ENCODE results near the gene NACC2. TPM values are rescaled to one million over a fixed set of nuclear protein-coding genes. Genes with fewer than 3 reads are reported as not detected.

NACC2 gene
- total RNA-seq, 1 donor from 2014 or later: 3.2 TPM

DNA sequence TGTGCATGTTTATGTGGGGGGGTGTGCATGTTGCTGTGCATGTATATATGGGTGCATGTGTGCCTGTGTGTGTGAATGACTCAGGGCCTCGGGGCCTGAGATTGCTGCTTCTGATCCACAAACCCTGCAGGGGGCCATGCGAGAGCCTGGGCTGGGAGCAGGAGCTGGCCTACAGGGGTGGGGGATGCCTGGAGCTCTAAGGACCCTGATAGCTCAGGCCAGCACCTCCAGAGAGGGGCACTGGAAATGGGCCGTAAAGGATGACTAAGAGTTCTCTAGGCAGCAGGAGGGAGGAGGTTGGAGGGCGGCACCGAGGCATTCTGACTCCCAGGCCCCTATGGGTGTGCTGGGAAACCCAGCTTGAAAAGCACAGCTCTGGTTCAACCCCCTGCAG, 127.0 kb downstream of the NACC2 start:
- intact Hi-C loops (cut with micrococcal nuclease): no loop called here

DNA sequence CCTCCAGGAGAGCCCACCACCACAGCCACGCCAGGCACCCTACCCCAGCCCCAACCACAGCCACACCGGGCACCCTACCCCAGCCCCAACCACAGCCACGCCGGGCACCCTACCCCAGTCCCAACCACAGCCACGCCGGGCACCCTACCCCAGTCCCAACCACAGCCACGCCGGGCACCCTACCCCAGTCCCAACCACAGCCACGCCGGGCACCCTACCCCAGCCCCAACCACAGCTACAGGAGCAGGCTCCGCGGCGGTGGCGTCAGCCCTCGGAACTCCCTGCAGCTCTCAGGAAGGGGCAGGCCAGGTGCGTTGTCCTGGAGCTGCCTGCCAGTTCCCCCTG, 128.2 kb downstream of the NACC2 start:
- intact Hi-C loops (cut with micrococcal nuclease): loop anchor here (1.0 kb wide), 1 partner anchor 156 kb away; no protein-coding TSS in a partner anchor

DNA sequence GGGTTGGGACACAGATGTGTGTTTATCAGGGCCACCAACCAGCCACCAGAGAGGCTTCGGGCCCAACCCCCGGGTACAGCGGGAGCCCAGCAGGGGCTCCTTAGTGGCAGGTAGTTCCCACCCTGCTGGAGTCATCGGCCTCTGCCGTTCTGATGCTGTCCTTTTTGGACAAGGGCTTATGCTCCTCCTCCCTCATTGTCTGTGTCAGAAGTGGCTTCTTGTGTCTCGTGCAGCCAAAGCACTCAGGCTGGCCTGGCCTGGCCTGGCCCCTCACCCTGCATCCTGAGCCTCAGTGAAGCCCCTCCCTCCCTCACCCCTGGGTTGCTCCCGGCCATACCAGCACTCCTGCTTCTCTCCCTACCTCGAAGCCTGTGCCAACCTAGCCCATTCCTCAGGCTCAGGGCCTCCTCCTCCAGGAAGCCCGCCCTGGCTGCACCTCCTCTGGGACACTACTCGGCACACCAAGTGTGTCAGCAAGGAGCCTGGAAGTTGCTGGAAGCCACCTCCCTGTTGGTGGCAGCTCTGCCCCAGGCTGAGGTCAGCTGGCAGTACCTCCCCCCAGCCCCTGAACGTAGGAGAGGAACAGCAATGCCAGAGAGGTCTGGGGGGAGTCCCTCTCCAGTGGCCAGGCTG, 129.8 kb downstream of the NACC2 start:
- intact Hi-C loops (cut with micrococcal nuclease): no loop called here

DNA sequence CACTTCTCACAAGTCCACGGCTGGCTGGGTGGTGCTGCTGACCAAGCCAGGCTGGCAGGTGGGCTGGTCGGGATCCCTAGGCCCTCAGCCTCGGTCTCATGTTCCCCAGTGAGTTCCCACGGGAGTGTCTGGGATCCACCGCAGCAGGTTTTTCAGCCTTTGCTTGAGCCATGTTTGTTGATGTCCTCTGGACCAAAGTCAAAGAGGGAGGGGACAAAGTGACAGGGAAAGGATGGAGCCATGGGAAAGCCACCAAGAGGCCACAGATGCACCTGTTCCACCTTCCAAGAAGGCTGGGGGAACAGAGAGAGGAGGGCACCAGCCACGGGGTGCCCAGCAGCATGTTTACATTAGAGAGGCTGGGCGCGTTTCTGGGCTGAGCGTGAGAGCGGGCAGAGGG, 131.2 kb downstream of the NACC2 start:
- intact Hi-C loops (cut with micrococcal nuclease): no loop called here

- intact Hi-C loops (cut with micrococcal nuclease): no loop called here
These were observed 131.8 kb downstream of the NACC2 start for GRCh38 chr9:135963338-135963737.

GRCh38 chr9:135962696-135963307, 132.3 kb downstream of the NACC2 start:
- intact Hi-C loops (cut with micrococcal nuclease): no loop called here

GRCh38 chr9:135961811-135962695, 133.0 kb downstream of the NACC2 start:
- intact Hi-C loops (cut with micrococcal nuclease): loop anchor here (1.0 kb wide), 4 partner anchors 55 to 283 kb away; partner anchors contain the start of genes CAMSAP1, QSOX2 and TMEM250

- intact Hi-C loops (cut with micrococcal nuclease): loop anchor here (1.0 kb wide), 4 partner anchors 54 to 284 kb away; partner anchors contain the start of genes CAMSAP1, QSOX2 and TMEM250
These were observed 133.8 kb downstream of the NACC2 start, which contains the start of gene UBAC1 for GRCh38 chr9:135961277-135961715. Gene UBAC1, minus strand, starts transcription at chr9:135961373. Its CDS starts 211 bp downstream, at chr9:135961162.

GRCh38 chr9:135960411-135961276, 134.4 kb downstream of the NACC2 start:
- intact Hi-C loops (cut with micrococcal nuclease): loop anchor here (1.0 kb wide), 4 partner anchors 53 to 285 kb away; partner anchors contain the start of genes CAMSAP1, QSOX2 and TMEM250

DNA sequence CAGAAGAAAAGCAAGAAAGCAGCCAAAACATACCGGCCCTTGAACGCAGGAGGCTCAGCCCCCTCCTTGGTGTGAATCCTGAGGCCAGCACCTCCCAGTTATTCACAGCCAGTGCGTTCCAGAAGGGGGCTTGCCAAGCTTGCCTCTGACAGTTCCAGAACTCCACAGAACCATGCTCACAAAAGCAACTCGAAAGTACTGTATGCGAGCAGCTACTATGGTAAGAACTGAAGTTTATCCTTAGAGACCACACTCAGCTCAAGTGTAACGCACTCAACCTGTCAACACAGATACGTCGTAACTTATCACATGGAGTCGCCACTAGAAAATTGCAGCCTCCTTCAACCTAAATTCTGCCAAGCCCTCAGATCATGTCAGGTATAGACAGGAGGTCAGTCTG, 135.3 kb downstream of the NACC2 start:
- intact Hi-C loops (cut with micrococcal nuclease): no loop called here

DNA sequence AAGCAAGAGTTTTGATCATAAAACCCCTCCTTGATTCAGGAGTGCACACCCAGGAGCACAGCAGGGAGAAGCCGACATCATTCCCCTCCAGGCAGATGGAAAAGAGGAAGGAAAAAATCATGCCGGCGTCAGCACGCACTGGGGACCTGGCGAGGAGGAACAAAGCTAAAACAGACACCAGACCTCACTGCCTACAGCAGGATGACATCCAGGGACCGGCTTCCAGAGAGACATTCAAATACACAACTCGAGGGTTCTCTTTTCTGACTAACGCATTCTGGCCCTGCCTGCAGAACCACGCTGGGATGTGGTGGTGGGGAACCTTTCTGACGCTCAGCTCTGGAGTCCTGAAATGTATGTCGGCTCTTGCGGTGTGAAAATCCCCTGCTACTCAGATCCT, 136.6 kb downstream of the NACC2 start:
- intact Hi-C loops (cut with micrococcal nuclease): no loop called here

DNA sequence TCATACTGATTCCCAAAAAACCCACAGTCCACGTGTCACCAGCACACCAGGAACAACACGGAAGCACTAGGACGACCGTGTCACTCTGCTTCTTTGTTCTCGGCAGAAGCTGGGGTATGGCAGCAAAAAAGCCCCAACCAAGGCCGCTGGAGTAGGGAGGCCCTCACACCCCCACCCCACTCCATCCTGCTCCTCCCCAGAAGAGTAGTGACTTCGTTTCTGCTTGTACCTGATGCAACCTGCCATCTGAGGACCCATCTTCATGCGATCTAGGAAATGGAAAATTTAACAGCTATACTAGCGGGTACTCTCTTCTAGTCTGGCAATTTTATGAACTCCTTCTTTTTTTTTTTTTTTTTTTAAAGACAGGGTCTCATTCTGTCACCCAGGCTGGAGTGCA, 137.7 kb downstream of the NACC2 start:
- intact Hi-C loops (cut with micrococcal nuclease): no loop called here

- intact Hi-C loops (cut with micrococcal nuclease): no loop called here
These were observed 138.3 kb downstream of the NACC2 start for GRCh38 chr9:135956802-135957174.

Other genes with a start within 250 kb of the NACC2 start
- gene CAMSAP1, start 187.7 kb downstream of the NACC2 start, total RNA-seq: 24.7 TPM in 2 replicates
- gene UBAC1, start 133.9 kb downstream of the NACC2 start, total RNA-seq: 37.9 and 39.8 TPM in 2 replicates
- 51.4 and 53.9 TPM in 2 replicates for gene TMEM250, start 23.6 kb upstream of the NACC2 start, total RNA-seq
- gene LHX3, start 109.8 kb upstream of the NACC2 start, total RNA-seq: not detected in 2 replicates
- gene QSOX2, start 150.5 kb upstream of the NACC2 start, total RNA-seq: 14.3 and 15.6 TPM in 2 replicates
- 0.02 TPM in 1 of 2 replicates, not detected in the other for gene CCDC187, start 208.8 kb upstream of the NACC2 start, total RNA-seq
- 10.7 and 11.4 TPM in 2 replicates for gene GPSM1, start 232.2 kb upstream of the NACC2 start, total RNA-seq

All from T-helper 2 cell treated with Interferon-gamma antibody and Interleukin-4, amounts not matched to agents 100 ng/mL and 5 ng/mL, for 36 hours (primary cell).